GM19043 (cell line): ENCODE results near the gene PDLIM5.

Experiments used
- ATAC-seq: cut with Tn5 transposase; IDR thresholded peaks from one replicate; pipeline ENCODE4 v1.9.1; 2021; ENCODE audit warnings: low read depth; ENCODE audit not compliant: unreplicated experiment

The PDLIM5 gene

DNA sequence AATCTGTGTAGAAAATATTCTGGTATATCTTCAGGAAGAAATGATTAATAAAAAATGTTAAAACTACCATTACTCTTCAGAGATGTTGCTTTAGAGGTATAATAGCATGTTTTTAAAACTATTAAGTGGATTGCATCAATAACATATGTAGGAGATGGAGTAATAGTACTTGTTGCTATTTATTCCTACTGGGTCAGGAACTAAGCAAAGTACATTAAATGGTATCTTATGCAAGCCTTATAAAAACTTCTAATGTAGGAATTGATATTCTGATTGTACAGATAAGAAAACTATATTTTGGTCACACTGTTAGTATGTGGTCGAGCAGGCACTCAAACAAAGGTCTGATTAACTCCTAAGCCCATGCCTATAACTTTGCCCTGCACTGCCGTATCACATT, 31.4 kb upstream of the PDLIM5 start:
- ATAC-seq, result no peak

DNA sequence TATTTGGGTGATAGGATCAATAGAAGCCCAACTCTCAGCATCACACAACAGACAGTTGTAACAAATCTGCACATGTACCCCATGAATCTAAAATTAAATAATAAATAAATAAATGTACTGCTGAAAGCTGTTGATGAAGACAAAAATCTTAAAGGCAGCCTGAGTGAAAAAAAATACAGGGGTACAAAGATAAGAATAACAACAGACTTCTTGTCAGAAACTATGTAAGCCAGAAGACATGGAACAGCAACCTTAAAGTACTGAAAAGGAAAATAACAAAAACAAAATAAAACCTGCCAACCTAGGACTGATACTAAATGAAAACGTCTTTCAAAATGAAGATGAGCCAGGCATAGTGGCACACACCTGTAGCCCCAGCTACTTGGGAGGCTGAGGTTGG, 25.0 kb upstream of the PDLIM5 start:
- no peak for ATAC-seq

DNA sequence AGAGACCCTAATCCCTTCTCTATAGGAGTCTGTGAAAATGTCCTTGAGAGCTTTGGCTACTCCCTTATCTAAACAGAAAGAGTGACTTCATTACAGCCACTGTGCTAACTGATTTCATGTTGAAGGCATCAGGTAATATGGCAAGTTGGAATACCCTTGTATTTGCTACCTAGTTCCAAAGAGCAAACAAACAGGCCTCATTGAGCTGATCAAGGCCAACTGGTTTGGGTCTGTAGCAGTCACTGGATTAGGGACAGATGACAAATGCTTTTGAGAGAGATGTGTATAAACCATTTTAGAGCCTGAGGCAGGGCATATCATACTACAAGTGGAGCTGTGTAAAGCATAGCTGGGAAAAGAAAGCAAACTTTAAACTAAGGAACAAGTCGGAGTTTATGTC, 22.9 kb upstream of the PDLIM5 start:
- ATAC-seq, result no peak

DNA sequence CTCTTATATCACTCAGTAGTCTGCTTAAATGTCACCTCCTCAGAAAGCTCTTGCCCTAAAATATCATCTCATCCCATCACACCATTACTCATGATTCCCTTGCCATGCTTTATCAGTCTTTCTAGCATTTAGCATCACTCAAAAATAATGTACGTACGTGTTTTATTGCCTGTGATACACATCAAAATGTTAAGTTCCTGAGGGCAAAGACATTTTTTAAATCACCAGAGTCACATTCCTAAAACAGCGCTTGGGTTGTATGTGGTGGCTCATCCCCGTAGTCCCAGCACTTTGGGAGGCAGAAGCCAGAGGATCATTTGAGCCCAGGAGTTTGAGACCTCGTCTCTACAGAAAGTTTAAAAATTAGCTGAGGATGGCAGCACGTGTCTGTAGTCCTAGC, 21.3 kb upstream of the PDLIM5 start:
- no peak for ATAC-seq

DNA sequence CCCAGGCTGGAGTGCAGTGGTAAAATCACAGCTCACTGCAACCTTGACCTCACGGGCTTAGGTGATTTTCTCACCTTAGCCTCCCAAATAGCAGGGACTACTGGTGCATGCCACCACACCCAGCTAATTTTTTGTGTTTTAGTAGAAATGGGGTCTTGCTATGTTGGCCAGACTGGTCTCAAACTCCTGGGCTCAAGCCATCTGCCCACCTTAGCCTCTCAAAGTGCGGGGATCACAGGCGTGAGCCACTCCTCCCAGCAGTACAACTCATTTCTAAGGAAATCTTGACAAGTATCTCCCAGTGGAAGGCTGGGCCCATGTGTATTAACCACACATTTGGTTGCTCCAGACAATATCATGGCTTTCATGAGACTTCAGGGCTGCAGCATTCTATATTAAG, 20.4 kb upstream of the PDLIM5 start:
- no peak for ATAC-seq

DNA sequence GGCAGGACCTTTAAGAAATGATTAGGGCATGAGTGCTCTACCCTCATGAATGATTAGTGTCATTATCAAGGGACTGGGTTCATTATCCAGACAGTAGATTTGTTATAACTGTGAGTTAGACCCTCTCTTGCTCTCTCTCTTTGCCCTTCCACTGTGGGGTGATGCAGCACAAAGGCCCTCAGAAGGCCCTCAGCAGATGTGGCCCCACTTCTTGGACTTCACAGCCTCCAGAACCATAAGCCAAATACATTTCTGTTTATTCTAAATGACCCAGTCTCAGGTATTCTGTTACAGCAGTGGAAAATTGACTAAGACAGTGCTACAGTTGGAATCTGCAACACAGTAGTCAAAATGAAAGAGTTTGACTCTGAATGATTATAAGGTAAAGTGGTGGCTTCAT, 17.2 kb upstream of the PDLIM5 start:
- no peak for ATAC-seq

DNA sequence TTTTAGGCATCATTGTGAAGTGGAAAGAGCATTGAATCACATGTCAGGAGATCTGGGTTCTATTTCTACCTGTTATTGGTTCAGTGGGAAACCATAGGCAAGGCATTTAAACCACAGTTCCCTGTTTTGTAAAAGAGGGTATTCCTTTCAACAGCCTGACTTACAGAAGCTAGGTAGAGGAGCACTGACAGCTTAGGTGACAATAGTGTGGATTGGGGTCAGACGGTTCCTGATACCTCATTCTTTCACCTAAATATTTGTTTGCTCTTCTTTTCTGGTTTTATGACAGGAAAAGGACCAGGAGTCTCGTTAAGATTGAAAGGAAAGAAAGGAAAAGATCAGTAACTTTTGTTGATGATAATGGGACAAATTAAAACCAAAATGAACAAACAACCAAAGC, 15.9 kb upstream of the PDLIM5 start:
- no peak for ATAC-seq

DNA sequence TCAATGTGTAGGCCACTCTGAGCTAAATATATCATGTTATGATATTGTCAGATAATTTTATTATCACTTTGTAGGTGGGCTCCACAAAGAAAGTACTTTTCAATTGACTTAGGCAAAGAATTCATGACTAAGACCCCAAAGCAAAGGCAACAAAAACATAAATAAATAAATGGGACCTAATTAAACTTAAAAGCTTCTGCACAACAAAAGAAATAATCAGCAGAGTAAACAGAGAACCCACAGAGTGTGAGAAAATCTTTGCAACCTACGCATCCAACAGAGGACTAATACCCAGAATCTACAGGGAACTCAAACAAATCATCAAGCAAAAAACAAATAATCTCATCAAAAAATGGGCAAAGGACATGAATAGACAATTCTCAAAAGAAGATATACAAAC, 15.2 kb upstream of the PDLIM5 start:
- no peak for ATAC-seq

DNA sequence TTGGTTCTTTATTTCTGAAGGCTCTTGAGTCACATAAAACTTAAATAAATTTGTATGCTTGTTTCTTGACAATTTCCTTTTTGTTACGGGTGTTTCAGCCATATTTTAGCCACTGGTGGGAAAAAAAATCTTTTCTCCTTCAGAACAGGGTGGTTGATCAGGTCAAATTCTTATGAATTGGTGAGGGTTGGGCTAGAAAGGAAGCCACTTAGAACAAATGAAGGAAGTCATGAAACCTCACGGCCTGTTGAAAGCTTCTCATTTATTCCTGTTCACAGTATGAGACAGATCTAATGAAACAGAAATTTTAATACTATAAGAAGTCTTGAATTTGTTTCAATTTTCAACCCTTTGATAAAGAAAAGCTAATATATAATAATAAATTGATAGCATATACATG, 12.1 kb upstream of the PDLIM5 start:
- ATAC-seq, result no peak

DNA sequence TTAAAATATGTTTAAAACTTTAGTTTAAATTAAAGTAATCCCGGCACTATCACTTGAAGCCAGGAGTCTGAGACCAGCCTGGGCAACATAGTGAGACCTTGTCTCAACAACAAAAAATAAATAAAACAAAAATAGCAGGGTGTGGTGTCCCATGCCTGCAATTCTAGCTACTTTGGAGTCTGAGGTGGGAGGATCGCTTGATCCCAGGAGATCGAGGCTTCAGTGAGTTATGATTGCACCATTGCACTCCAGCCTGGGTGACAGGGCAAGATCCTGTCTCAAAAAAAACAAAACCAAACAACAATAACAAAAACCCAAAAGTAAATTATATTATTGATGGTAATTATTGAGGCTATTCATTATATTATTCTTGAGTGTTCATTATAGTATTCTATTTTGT, 9.9 kb upstream of the PDLIM5 start:
- ATAC-seq, result no peak

DNA sequence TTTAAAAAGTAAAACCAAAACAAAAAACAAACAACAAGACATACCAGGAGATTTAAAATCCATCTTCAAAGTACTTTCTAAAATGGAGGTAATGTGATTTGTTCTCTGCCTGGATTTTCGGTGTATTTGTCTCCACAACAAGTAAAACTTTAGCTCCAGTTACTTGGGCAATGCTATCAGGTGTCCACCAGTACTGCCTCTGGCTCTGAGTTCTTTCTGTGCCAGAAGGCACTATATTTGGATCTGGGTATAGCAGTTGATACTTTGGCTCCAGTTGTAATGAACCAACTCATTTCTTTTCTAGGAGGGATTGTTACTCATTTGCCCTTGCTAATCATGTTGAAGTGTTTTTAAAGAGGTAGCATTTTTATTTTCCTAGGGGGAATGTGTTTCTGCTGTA, 9.5 kb upstream of the PDLIM5 start:
- ATAC-seq, result no peak

DNA sequence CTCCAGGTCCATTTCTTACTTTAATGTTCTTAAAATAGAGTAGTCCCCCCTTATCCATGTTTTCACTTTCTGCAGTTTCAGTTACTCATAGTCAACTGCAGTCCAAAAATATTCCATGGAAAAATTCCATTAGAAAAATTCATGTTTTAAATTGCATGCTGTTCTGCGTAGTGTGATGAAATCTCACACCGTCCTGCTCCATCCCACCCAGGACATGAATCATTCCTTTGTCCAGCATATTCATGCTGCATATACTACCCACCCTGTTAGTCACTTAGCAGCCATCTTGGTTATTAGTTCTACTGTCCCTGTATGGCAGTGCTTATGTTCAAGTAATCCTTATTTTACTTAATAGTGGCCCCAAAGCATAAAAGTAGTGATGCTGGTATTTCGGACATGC, 5.4 kb upstream of the PDLIM5 start:
- no peak for ATAC-seq

DNA sequence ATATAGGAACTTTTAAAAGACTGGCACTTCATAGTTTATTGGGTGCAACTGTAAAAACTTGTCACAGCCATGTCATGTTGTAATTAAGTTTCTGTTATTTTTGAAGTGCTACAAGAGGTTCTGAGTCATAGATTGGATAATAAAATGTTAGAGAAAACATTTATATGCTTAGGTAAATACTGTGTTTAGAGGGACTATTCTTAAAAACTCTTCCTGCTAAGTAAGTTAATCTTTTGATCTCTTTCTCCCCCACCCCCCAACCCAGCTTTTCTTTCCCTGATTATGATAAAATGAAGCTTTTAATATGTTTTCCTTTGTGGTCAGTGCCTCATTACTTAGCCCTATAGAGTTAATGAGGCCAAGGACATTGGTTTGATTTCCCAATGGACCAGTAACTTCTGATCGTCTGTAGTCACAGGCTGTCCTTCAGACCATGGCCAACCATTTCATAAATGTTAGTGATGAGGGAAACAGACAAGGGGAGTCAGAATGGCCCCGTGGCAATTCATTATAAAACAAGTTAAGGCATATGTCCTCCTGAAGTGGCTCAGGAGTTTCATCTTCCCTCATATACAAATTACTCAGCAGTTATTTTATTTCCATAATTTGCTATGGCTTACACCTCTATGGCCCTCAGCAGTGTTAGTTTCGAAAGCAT, 3.9 kb upstream of the PDLIM5 start:
- ATAC-seq, result no peak

DNA sequence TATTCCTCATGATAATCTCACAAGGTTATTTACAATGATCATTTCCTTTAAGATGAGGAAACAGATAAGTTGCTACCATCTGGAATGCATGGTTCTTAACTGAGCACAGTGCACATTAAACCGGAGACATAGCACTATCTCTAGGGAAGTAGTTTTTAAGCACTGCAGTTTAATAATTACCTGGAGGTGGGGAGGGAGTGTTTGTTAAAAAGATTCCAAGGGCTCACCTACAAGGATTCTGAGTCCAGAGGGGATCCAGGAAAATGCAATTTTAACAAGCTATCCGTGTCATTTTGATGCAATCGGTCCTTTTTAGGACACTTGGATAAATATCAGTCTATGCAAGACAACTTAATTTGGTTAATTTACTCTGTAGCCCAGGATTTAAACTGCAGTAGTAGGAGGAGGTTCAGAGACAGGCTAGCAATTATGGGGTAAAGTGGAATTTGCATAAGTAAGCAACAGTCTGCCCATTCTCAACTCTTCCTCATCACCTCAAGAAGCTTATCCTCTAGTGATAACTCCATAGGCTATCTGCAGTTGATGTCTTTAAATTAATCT, 2.8 kb upstream of the PDLIM5 start:
- ATAC-seq, result no peak

DNA sequence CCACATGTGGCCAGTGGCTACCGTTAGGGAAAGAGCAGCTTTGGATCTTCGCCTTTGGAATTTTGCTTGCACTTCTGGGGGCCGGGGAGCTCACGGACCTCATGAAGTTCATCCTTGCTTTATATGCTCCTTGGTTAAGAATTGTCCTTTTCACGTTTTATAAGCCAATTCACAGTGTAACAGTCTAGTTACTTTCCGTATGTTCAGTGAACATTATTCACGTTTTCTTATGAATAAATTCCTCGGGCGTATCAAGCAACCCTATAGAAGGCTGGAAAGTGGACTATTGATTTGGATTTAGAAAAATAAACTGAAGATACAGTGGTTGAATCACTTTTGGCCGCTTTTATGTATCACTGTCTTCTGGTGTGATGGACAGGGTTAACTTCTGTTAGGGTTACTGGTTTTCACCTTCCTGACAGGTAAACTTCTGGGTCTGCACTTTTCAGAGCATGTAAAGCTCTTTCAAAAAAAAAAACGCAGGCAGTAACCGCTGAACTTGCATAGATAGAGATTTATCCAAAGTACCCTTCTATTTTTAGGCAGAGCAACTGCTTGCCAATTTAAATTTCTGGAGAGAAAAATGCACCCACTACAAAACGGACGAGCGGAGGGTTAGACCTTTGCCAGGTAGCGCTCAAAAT, 569 bp upstream of the PDLIM5 start:
- ATAC-seq, result no peak

DNA sequence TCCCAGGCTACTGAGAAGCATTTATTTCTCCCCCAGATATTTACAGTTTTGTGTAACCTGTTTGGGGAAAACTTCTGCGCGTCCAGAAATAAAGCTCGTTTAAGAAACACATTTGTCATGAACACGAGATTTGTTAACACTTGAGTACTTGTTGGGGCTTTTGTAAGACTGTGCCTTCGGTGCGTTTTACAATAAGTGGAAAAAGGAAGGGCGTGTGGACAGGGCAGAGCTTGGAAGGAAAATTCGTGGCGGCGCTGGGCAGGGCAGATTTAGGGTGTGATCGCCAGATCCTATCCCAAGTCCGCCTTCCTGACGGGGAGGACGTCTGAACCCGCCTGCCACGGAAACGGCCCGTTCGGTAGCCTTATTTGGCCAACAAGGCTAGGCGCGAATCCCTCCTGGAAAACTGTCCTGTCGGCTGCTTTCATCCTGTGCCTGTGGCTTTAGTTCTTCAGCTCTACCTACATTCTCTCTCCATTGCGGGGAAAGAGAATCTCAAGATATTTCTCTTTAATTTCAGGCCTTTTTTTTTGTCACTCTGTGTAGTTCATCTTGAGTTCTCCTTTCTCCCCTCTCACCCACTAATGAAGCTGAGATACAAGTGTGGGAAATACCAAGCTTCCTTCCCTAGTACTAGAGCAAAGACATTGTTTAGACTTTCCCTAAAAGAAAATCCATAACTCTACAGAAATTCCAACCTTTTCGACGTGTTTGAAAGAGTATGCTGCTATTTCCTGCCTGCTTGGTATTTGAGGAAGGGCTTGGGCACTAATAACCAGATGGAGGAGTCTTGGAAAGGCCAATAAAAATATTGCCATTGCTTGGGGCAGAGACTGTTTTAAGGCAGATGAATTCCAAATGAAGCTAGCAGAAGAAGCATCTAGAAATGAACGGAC, 982 bp downstream of the PDLIM5 start:
- peak; percentile 5 for ATAC-seq

DNA sequence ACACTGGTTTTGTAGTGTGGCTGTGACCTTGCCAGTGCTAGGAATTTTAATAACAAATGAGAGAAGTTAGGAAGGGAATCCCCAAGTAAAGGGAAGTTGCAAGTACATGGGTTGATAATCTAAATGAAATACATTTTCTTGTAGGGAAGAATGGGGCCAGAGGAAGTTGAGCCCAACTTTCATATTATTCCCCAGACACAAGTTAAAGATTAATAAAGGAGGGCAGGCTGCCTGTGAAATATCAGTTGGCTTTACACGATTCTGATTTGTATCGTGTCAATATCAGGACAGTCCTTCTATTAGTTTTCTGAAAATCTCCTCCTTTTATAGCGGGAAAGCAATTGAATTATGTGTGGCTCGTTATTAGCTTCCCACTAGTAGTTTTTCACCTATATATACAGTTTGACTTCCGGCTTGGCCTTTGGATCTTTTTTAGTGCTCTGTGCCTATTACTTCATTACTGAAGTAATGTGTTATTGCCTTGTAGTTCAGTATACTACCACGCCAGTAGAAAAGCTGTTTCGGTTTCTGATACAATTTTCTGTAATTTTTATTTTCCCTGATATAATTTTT, 1.7 kb downstream of the PDLIM5 start:
- ATAC-seq, result no peak

DNA sequence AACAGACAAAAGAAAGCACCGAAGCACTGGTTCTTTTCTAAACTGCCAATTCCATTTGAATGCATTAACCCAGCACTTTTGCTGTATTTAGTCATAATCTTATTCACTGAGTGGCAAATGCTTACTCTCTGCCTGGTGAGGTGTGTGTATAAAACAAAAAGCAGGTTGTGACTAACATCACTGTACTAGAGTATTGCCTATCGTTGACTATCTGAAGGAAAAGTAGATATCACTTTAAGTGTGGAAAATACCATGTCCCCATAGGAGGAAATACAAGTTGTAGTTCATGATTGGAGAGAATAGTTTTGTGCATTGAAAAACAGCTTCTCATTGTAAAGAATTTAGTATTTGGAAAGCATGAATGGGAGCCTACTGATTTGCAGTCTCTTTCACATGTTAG, 2.7 kb downstream of the PDLIM5 start:
- ATAC-seq, result no peak

DNA sequence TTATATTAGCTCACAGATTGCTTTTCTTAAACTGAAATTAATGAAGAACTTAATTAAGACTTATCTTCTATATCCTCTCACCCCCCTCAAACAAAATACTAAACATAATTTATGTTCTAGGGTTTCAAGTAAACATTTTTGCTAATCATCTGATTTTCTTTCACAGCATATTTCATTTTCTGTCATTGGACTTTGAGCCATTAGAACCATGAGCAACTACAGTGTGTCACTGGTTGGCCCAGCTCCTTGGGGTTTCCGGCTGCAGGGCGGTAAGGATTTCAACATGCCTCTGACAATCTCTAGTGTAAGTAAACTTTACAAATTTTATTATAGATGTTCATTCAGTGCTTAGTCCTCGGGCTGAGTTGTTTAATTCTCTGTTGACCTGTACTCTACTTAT, 3.3 kb downstream of the PDLIM5 start:
- no peak for ATAC-seq

DNA sequence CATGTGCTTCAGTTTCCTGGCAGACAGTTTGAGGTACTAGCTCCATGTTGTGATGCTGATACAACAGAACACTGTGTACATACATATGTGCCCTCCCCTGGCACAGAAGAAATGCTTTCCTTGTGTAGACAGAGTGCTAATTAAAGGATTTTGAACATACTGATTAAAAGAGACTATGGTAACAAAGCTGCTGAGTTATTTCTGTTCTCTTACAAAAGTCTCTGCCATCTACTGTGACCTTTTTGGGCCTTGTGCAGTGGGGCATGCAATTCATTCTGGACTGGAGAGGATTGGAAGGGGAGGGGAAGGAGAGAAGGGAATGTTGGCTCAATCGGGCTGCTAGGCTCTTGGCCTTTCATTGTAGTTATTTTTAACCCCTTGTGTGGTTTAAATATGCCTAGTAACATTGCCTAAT, 6.0 kb downstream of the PDLIM5 start:
- no peak for ATAC-seq

DNA sequence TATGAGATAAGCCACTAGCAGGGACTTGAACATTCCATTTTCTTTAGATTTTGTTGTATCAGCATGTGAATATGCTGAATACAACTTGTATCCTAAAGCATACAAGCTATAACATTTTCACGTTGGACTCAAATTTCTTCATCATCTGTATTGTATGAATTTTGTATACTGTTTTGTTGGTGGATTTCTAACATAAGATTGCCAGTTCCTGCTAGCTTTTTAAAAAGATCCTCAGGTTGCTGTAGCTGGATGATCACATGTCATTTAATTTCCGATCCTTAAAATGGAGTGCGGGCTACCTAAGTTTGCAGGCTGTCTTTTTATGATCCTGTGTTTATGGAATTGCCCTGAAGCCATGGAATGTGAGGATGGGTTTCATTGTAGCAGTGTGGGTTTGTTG, 6.9 kb downstream of the PDLIM5 start:
- ATAC-seq, result no peak
